UCSD-AML1 (cell line): ENCODE results near the gene AOX1.
A peak's percentile ranks its signal among the peaks of the same experiment; 100 is the strongest.
"Not testable (repeated sequence)": the region's sequence is repeated elsewhere in the genome, so short reads cannot be mapped to it uniquely, and the experiment has no call there.

Experiments used
- DNase-seq: peaks from one replicate; lab custom pipeline; 2025; ENCODE audit not compliant: unreplicated experiment; lab: John Stamatoyannopoulos, UW

AOX1 gene

GRCh38 chr2:200664770-200665494, 79.1 kb downstream of the AOX1 start:
- DNase-seq: no peak

DNA sequence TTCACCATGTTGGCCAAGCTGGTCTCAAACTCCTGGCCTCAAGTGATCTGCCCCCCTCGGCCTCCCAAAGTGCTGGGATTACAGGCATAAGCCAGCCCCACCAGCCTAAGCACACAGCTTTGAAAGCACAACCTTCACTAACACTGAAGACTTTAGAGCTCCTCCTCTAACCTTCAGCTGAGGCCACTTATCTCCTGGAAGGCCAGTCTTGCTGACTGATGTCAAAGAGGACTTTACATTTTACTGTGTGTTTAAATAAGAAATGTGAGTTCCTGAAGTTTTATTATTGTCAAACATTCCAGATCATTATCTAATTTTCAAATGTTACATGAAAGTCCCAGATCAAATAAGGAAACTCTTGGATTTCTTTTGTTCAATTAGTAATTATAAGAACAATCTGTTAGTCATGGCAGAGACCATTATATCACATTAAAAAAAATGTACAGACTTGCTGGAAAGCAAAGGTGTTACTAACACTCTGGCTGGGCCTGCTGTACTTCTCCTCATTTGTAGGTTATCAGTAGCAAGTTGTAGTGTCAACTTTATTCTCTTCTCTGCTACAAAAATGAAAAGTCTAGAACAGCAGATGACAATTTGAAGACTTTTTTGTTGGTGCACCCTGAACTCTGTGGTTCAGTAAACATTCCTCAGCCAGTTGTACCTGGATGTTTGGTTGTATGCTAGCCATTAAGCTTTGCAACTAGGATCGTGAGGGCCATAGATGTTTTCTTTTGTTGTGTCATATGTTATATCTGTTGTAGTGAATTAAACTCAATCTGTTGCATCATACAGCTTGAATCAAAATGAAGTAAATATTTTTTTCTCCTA, 80.0 kb downstream of the AOX1 start:
- no peak for DNase-seq

GRCh38 chr2:200667413-200667812, 81.6 kb downstream of the AOX1 start:
- no peak for DNase-seq

DNA sequence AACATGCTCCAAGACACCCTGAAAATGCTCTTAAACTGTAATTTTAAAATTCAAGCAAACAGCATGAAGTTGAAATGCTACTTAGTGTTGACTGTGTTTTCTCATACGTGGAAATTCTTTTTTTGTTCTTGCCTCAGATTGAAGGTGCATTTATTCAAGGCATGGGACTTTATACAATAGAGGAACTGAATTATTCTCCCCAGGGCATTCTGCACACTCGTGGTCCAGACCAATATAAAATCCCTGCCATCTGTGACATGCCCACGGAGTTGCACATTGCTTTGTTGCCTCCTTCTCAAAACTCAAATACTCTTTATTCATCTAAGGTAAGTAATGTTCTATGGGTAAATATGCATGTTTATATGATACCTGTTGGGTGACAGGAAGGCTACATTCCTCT, 82.7 kb downstream of the AOX1 start:
- DNase-seq: no peak

- no peak for DNase-seq
Measured at GRCh38 chr2:200669308-200669707, 83.5 kb downstream of the AOX1 start.

GRCh38 chr2:200670313-200670712, 84.5 kb downstream of the AOX1 start:
- DNase-seq: no peak

DNA sequence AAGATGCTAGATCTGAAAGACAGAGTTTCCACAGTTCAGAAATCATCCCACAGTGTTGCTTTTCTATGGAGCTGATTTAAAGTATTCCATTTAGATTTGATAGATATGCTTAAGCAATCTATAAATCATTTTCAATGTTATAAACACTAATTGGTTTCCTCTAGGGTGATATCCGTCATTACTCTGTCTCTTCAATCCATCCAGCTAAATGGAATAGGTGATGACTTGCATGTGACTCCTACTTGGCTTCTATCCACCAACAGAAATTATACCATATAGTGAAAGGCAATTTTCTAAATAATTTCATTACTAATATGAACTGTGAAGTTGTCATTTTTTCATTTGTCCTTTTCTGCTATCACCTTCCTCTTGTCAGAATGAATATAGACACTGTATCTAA, 84.9 kb downstream of the AOX1 start:
- DNase-seq: no peak

DNA sequence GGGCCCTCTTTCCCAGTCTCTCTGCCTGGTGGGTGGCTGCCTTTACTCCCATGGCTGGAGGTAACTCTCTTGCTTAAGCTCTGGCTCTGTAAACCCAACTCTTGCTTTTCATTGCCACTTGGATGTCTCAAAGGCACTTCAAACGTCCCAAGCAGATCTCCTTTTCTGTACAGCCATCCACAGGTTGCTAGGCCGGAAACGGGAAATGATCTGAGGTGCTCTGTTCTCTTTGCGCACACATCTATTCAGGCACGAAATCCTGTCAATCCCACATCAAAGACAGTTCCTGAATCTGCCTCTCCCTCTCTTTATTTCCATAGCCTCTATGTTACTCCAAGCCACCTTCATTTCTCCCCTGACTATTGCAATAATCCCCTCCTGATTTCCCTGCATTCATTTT, 87.4 kb downstream of the AOX1 start:
- no peak for DNase-seq

DNA sequence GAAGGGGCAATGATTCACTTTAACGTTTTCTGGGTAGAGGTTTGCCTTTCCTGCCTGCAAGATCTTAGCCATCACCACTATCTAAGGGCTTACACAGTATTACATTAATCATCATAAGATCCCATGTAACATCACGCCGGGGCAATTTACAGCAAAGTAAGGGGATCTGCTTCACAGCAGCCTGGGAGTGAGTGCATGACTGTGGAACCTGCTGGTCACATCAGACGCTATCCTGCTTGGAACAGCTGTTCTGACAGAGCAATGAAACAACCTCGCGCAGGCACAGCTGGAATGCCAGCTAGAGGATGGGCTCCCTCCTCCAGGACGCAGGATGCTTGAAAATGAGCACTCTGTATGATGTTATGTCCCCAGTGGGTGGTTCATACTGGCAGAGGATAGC, 89.0 kb downstream of the AOX1 start:
- DNase-seq: no peak

DNA sequence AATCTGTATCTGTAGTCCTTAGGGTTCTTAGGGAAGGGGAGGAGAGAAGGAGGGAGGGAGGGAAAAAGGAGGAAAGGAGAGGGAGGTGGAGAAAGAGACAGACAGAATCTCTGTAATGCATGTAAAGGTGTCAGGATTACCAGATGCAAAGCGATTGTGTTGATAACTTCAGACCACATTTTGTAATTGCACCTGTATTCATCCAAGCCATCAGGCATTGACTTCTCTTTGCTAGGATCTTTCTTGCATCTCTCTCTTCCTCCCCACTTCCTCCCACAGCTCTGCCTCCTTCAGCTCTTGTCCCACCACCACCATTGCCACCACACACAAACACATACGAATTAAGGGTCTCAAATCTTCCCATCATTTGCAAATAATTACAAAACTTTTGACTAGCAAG, 91.4 kb downstream of the AOX1 start:
- DNase-seq: no peak

- DNase-seq: no peak
Measured at GRCh38 chr2:200677721-200678532, 92.1 kb downstream of the AOX1 start.

DNA sequence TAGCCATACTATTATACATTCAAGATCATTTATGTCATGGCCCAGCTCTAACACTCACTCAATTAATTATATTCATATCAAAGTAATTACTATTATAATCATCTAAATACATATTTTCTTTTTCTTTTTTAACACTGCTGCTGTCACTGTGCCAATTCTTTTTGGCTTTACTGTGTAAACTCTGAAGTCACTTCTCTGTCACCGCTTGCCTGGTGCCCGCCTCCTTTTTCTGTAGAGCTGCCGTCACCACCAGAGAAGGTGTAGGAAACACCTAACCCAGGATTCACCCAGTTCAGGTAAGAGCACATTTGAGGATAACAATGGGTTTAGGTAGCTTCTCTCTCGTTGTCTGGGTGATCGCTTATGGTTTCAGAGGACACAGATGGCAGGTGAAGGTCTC, 93.3 kb downstream of the AOX1 start:
- no peak for DNase-seq

- no peak for DNase-seq
Measured at GRCh38 chr2:200679535-200679934, 93.7 kb downstream of the AOX1 start.

DNA sequence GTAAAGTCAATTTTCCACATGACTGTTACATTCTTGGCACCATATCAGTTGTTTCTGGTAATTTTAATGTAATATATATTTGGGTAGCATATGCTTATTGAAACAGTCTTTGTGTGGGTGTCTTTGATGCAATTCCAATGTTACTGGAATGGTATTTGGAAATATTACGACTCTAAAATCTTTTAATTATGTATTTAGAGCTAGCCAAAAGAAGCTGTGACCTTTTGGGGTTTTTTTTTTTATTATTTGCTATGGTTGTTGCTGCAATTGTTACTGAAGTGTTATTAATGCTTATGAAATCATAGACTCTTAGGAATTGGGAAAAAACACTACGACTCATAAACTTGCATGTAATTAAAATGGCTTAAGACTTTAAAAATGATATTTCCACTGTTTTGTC, 95.9 kb downstream of the AOX1 start:
- DNase-seq: no peak

DNA sequence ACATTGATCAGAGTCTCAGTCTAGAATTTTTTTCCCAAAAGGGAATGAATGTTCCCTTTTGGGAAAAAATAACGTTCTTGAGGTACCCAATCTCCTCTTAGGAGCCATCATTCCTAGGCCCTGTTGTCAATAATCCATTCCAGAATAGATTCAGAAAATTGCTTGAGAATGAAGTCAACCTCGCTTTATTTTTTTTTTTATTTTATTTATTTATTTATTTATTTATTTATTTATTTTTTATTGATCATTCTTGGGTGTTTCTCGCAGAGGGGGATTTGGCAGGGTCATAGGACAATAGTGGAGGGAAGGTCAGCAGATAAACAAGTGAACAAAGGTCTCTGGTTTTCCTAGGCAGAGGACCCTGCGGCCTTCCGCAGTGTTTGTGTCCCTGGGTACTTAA, 96.6 kb downstream of the AOX1 start:
- not testable (repeated sequence) for DNase-seq

GRCh38 chr2:200687922-200688920, 102.4 kb downstream of the AOX1 start:
- DNase-seq: no peak

GRCh38 chr2:200689115-200689514, 103.3 kb downstream of the AOX1 start:
- no peak for DNase-seq

DNA sequence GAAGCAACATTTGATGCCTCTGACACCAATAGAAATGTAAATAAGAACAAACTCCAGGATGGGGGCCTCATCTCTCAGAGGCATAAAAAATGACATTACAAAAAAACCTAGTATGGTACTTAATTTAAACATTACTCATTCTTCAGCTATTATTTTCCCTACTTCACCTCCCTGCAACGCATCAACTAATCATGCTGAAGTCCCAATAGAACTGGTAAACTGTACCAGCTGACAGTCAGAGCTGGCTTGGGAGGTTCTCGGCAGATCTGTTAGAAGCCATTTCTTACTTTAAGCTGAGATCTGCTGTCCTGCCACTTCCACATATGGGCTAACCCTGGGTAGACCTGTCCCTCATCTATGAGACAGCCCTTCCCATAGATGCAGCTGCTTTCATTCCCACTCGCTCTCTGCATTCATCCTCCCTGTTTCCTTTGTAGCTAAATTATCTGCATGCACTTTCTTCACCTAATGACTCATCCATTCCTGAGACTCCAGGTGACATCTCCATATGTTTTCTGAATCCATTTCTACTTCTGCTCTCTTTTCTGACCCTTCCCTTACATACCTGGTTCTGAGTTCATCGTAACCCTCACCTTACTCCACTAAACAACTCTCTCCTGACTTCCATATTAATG, 108.1 kb downstream of the AOX1 start:
- DNase-seq: no peak

GRCh38 chr2:200695191-200695590, 109.4 kb downstream of the AOX1 start:
- DNase-seq: peak; percentile 72

DNA sequence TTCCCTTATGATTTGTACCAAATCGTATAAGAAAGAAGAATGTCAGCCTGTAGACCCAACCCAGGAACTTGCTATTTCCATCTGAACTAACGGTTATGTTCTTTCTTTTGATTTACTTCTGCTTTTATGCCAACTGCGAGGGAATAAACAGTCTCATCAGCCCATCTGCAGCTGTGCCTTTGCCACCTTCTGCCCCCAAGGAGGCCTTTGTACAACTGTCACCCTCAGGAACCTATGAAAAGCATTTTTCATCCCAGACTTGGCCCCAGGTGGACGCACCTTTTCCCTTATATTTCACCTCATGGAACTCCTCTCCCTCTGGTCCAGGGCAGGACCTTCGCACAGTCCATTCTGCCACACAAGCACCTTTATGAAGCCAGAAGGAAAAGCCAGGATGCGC, 109.8 kb downstream of the AOX1 start:
- no peak for DNase-seq
